GM19238 (cell line): ENCODE results near the gene SLCO2A1.

ENCODE experiments used
- DNase-seq: peaks from one replicate; pipeline ENCODE4 v3.0.0; 2011; ENCODE audit warnings: low spot score; ENCODE audit not compliant: insufficient read length

The SLCO2A1 gene

DNA sequence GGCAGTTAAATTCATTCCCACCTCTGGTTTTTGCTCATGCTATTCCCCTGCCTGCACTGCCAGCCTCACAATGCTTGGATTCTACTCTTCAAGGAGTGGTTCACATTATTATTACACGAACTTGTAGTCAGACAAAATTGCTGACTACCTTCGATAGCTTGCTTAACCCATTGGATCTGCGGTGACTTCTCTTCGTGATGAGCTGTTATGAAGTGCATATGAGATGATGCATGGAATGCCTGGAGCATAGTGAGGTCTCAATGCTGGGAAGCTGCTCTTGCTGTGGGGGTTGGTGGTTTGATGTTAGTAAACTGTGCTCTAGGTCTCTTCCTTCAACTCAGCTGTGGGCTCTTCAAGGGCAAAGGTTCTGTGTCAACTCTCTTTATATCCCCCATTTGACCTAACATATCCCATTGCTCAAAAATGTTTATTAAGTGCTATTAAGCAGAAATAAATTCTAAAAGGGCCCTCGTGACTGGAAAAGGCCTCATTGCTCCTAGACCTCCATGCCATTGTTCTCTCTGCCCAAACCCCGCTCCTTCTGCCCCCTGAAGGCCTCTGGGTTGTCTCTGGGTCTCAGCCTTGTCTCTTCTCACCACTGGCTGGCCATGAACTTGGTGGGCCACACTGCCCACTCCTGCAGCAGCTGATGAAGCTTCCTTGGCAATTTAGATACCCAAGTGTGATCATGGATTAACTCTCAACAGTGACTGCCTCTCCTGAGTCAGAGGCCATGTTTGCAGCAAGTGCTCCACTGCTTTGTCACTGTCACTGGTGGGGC lies 4.5 kb upstream of the SLCO2A1 start:
- DNase-seq: no peak

GRCh38 chr3:134033315-134033996 lies 3.7 kb upstream of the SLCO2A1 start:
- no peak for DNase-seq

GRCh38 chr3:134031348-134031915 lies 1.7 kb upstream of the SLCO2A1 start:
- DNase-seq: no peak

DNA sequence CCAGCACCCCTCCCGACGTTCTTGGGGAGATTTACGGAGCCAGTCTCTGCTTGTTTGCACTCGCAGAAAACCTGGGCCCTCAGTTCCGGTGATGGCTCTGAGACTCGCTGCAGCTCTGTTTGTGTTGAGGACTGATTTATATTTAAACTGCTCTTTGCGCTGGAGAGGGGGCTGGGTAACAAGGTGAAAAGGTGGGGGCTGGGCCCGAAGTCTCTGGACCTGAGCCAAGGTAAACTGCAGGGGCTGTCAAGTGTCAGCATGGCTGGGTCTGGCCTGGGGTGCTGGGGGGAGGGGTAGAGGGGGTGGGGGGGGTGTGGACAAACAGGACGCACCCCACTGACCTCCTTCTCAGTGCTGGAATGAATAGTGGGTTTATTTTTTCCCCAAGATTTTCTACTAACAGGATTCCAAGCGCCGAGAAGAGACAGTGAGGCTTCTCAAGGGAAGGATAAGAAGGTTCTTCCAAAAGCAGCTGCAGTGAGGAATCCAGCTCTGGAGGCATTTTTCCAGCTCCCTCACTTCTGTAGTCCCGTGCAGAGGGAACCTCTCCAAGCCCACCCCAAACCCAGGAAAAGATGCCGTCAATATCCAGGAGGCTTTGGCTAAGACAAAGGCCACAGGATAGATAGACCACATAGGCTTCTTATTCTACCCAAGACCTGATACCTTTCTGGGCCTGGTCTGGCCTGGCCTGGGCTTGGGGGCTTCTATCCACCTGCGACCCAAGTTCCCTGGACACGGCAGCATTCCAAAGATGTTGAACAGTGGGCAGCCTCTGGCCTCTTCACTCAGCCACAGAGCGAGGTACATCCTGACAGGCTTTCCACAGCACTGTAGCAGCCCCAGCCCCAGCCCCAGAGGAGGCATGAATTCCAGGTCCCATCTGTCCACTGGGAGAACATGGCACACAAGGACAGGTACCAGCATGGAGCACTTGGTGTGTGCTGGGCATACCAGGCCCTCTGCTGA lies 938 bp upstream of the SLCO2A1 start:
- DNase-seq: no peak

DNA sequence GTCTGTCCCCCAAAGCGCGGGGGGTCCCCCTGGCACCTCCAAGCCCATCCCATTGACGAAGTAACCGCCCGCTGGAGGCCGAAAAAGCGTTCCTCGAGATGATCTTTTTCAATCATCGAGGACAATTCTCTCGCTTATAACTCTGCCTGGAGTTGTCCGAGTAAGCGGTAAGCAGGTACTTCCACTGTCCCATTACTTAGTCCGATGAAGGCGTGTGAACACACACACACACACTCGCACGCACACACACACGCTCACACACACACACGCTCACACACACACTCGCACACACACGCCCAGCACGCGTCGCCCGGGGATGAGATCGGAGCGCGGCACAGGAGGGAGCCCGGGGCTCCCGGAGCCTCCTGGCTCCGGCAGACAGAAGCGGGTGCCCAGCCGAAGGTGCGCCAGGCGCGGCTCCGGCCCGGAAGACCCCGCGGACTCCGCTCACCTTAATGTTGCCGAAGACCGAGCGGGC lies 430 bp downstream of the SLCO2A1 start:
- DNase-seq: no peak

- DNase-seq: no peak
Measured at GRCh38 chr3:134028486-134029255, 1.1 kb downstream of the SLCO2A1 start.

GRCh38 chr3:134027631-134028030 lies 2.1 kb downstream of the SLCO2A1 start:
- no peak for DNase-seq

- no peak for DNase-seq
Measured at GRCh38 chr3:134020135-134020680, 9.5 kb downstream of the SLCO2A1 start.

- DNase-seq: no peak
Measured at GRCh38 chr3:134018850-134019249, 10.9 kb downstream of the SLCO2A1 start.

- DNase-seq: no peak
Measured at GRCh38 chr3:134018406-134018805, 11.3 kb downstream of the SLCO2A1 start.

DNA sequence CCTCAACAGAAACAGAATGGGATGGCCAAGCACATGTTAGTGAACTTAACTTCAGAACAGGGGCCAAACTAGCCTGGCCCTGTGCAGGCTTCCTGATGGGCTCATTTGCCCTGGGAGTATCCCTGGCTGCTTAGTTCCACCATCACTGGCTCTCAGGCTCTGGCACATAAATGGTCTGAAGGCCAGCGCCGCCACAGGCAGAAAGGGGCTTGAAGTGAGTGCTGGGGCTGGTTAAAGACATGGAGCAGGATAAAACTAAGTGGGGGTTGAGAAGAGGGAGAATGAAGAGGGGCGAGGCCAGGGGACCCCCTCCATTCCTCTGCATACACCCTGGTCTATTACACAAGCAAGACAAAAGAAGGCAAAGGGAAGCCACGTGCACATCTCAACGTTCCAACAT lies 12.2 kb downstream of the SLCO2A1 start:
- no peak for DNase-seq

- DNase-seq: no peak
Measured at GRCh38 chr3:134014270-134014669, 15.5 kb downstream of the SLCO2A1 start.

- DNase-seq: no peak
Measured at GRCh38 chr3:134013280-134013679, 16.4 kb downstream of the SLCO2A1 start.

DNA sequence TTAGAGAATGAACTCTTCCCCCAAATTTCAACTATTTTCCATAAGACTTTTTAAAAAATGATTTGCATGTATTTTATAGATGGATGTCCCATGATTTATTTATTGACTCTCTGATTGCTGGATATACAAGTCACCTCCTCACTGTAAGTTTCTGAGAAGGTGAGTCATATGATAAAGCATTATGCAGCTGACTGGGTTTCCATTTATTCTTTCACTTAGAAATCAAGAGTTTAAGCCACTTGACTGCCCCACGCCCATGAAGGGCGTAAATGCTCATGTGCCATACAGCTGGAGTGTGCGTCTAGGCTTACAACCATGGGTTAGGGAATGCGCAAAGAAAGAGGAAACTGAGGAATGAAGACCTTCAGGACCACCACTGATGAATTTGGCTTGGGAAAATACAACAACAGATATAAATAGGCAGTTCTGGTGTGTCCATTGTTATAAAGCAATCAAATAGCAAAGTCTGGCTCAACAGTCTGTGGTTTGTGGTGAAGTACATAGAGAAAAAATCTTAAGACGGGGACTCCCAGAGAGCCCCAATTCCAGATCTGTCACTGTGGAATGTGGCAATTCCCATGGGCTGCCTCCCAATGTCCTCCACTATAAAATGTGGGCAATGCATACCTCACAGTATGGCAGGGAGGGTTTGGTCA lies 20.3 kb downstream of the SLCO2A1 start:
- DNase-seq: no peak

GRCh38 chr3:134008630-134009156 lies 21.0 kb downstream of the SLCO2A1 start:
- no peak for DNase-seq

DNA sequence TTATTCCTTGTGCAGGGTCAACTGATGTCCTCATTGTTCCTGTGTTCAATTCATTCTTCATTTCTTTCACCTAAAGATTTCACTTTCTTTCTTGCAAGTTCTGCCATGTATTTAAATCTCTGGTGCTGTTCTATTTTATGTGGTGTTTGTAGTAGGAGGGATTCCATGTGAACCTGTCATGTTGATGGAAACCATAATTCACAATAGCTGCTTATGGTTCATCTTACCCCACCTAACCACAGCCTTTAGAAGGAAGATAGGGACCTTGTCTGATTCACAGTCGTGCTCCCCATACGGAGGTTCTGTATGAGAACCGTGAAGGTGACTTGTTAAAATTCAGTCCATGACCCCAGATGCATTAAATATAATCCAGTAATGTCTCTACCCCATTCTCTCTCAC lies 21.9 kb downstream of the SLCO2A1 start:
- DNase-seq: no peak

DNA sequence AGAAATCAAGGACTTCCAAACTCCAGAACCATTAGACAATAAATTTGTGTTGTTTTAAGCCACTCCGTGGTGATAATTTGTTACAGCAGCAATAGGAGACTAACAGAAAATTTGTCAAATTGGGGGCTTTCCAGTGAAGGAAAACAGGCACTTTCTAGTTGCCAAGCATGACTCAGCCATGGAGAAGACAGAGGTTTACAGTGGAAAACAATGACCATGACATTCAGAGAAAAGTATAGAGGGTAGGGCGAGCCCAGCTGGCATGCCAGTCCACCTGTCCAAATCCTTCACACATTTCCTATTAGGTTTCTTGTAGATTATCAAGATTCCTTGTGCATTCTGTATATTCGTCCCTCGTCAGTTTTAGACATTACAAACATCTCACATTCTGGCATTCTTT lies 24.9 kb downstream of the SLCO2A1 start:
- DNase-seq: no peak

DNA sequence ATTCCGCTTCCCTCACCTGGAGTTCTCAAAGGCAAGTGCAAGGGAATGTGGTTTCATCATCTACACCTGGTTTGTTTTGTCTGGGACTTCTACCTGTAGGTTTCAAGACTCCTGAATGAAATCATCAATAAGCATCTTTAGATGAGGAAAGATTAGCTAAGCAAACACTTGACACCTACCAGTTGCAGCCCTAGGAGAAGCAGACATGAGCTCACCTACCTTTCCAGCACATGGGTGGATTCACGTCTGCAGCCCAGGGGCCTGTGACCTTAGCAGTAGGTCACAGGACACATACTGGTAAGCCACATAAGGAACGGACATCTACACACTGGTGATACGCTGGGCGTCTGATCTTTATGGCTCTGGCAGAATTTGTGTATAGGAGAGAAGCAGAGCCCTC lies 26.7 kb downstream of the SLCO2A1 start:
- DNase-seq: no peak

DNA sequence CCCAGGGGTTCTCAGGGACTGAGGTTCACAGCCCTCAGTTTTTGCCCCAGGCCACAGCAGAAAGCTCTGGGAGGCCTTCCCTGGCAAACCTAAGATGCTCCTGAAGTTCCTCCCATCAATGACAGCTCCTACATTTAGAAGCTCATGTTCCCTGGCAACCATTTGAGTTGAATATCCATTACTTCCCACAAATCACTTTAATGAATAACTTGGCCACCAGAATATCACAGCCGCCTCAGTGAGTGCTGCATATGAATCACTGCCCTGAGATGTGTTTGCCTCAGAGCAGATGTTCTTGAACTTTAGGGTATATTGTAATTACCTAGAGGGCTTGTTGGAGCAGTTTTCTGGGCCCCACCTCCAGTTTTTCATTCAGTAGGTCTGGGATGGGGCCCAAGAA lies 27.4 kb downstream of the SLCO2A1 start:
- no peak for DNase-seq

DNA sequence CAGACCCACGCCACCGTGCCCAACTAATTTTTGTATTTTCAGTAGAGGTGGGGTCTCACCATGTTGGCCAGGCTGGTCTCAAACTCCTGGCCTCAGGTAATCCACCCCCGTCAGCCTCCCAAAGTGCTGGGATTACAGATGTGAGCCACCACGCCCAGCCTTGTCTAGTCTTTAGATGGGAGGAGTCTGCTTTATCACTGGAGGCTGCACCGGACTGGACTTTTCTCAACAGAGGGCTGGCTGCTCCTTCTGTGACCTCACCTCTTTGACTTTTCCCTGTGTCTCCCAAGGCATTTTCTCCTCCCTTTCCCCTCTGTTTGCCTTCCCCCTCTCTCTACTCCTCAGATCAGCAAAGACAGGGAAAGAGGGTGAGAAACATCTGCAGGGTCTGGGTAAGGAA lies 28.5 kb downstream of the SLCO2A1 start:
- DNase-seq: no peak
